SKM-1 treated with dmso at 0.1 percent for 144 hours (cell line): ENCODE data around the gene GRHL1.

Experiments used
- DNase-seq: peaks from one replicate; lab custom pipeline; 2025; ENCODE audit not compliant: unreplicated experiment; lab: John Stamatoyannopoulos, UW

Gene GRHL1

GRCh38 chr2:9992427-9993187 lies 41.1 kb downstream of the GRHL1 start:
- DNase-seq = no peak

DNA sequence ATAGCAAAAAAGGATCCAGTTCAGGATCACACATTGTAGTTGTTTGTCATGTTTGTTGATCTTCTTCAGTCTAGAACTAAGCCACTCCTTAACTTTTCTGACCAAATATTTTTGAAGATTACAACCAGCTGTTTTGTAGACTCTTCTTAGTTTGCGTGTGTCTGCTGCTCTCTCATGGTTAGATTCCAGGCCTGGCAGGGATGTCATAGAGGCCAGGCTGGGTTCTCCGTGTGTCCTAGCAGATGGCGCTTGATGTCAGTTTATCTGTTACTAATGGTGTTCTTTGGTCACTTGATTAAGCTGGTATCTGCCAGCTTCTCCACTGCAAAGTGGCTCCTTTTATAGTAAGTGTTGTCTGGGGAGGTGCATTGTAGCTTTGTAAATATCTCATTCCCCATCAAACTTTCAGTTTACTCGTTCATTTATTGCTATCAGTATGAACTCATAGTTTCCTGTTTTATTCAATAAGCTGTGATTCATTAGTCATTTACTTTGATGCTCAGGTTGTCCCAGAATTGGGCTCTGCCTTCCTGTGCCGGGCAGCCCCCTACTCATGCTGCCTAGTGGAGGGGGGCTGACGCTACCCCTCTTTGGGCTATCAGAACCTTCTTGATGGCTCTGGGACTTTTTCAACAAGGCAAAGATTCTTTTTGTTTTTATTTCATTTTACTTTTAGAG lies 42.1 kb downstream of the GRHL1 start:
- no peak for DNase-seq

DNA sequence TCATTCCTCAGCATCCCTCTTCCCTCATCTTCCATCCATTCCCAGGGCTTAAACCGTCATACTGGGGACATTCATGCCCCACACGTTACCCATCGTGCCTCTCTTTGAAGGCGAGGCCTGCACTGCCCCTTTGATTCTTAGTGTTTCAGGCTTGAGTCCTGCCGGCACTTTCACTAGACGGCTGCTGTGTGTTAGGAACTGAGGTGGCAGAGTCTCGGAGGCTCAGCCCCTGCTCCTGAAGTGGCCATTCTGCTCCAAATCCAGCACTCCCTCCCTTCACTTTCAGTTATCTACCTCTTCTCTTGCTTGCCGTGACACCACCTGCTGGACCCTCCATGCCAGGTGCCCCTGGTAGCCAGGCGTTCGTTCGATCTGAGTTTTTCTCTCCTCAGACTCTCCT lies 43.0 kb downstream of the GRHL1 start:
- DNase-seq = no peak

- DNase-seq = no peak
Observed at GRCh38 chr2:9995059-9995458, 43.6 kb downstream of the GRHL1 start.

DNA sequence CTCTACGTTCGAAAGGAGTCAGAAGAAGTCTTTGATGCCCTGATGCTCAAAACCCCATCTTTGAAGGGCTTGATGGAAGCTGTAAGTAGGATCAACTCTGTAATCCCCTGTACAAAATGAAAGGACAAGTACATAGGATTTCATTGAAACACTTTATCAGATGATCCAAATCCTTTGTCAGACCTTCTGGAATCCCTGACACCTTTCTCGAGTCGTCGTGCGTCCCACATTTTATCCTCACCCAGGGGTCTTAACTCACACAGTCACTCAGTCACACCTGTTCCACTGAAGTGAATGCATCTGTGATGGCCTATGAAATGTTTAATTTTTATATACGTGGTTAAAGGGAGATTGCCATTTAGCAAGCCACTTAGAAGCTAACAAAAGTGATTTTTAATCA lies 44.8 kb downstream of the GRHL1 start:
- no peak for DNase-seq

GRCh38 chr2:9997936-9998335 lies 46.4 kb downstream of the GRHL1 start:
- no peak for DNase-seq

GRCh38 chr2:9998916-9999654 lies 47.6 kb downstream of the GRHL1 start:
- DNase-seq = no peak

DNA sequence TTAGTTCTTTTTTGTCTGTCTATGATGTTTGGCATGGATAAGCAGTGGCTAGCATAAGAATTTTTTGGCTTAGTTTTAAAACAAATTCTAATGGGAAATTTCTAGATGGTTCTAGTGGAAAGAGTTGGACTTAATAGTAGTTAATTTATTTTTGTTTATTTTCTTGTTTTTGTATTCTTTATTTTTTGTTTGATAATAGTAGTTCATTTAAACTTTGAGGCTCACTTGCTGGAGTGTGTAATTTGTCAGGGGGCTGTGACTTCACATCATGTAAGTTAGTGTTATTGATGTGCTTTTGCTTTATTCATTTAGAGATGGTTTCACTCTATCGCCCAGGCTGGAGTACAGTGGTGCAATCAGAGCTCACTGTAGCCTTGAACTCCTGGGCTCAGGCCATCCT lies 48.2 kb downstream of the GRHL1 start:
- no peak for DNase-seq

DNA sequence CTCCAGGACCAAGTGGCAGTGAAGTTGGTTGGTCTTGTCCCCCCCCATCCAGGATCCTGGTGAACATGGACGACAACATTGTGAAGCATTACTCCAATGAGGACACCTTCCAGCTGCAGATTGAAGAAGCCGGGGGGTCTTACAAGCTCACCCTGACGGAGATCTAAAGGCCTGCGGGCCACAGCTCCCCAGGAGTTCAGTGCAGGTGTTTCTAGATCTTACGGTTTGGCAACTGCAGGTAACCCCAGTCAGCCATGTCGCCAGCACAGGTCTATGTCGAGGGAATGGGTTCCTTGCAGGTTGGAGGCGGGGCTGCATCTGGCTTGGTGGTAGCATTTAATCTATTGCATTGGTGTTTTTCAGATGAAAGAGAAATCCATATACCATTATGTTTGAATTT lies 49.0 kb downstream of the GRHL1 start:
- DNase-seq = no peak

GRCh38 chr2:10001586-10001985 lies 50.1 kb downstream of the GRHL1 start:
- no peak for DNase-seq

- DNase-seq = no peak
Observed at GRCh38 chr2:10002109-10002508, 50.6 kb downstream of the GRHL1 start.

DNA sequence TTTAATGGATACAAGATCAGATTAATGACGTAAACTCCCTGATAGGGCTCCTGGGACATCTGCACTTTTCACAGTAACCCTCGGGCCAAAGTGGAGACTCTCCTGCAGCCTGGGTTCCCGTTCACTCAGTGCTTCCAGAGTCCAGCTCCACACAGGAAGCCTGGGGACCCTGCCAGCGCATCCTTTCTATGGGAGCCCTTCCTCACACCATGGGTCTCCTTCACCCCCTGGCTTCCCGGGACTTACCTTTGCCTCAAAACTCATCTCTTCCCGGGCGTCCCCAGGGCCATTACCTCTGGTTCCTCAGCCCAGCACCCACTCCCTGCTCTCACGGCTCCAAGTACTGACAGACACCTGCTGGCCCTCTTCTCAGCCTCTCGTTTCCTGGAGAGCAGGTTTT lies 51.2 kb downstream of the GRHL1 start:
- DNase-seq = no peak

GRCh38 chr2:10003206-10004125 lies 52.0 kb downstream of the GRHL1 start:
- DNase-seq = no peak

DNA sequence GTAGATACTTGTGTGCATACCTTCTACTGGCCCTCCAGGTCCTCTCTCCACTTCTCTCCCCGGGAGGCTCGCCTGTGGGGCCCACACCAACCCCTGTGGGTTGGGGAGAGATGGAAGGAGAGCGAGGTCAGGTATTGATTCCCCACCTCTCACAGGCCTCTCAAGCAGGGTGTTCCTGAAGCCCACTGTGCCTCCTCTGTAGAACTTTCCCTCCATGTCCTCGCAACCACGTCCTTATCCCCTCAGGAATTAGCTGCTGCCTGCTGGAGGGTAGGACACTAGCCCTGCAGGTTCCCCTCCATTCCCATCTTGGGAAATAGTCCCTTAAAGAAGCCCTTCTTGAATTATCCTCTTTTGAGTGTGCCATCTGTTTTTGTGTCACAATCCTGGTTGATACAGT lies 52.9 kb downstream of the GRHL1 start:
- no peak for DNase-seq

DNA sequence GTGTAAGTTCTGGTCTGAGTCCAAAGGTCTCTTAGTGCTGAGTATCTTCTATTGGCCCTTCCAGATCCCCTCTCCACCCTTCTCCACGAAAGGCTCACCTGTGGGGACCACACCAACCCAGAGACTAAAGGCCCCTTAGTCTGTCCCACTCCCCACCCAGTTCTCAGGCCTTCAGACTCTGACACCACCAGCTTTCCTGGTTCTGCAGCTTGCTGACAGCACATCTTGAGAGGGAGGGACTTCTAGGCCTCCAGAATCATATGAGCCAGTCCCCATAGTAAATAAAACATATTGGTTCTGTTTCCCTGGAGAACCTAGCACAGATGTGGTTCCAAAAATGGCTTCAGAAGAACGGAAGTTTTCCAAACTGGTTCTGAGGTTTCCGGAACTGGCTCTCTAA lies 53.3 kb downstream of the GRHL1 start:
- DNase-seq = no peak

- no peak for DNase-seq
Observed at GRCh38 chr2:10005461-10006235, 54.2 kb downstream of the GRHL1 start.

DNA sequence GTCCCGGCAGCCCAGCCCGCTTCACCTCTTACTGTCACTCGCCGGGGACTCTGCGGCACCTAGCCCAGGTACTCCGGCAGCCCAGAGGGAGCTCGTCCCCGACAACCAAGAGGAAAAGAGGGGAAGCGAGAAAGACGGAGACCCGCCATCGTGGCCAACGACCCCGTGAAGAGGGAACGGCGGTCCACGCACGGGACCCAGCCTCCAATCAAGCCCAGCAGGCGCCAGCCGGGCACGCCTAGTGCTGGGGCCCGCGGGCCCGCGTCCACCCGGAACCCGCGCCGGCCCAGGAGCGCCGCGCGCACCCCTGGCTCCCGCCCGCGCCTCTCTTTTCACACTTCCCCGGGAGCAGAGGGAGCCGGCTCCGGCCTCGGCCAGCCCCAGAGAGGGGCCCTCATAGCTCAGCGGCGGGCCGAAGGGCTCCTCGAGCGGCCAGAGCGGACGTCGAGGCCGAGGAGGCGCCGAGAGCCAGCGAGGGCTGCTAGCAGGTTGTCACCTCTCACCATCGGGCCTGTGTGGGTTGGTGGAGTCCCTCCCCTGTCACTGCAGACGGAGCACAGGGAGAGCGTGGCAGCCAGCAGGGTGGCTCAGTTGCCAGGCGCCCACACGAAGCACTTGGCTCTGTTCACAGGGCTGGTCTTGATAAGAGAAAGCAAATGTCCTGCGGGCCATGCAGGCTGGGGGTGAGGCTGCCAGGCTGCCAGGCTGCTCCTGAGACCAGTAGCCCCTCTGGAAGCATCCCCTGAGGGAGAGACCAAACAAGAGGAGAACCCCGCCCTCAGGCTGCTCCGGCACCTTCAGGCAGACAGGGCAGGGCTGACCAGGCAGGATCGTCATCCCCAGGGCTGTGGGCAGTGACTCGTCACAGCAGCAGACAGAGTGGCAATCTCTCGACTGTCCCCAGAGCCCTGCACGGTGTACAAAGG lies 55.0 kb downstream of the GRHL1 start:
- DNase-seq = no peak

GRCh38 chr2:10007435-10007834 lies 55.9 kb downstream of the GRHL1 start:
- DNase-seq = no peak
